IPS-20b (cell line): ENCODE measurements around the gene C21orf58.

Source experiments
- H3K27ac ChIP-seq: one replicate; pipeline ENCODE4 v1.5.1; 2013; ENCODE audit warnings: low read length
- H3K27me3 ChIP-seq: 2 replicates; pipeline ENCODE4 v1.6.1; 2013; ENCODE audit warnings: mild to moderate bottlenecking, low read length, inconsistent platforms; ENCODE audit not compliant: insufficient read depth
- H3K36me3 ChIP-seq: 2 replicates; pipeline ENCODE4 v1.6.1; 2013; ENCODE audit warnings: low read depth, mild to moderate bottlenecking, inconsistent platforms, low read length, moderate library complexity; ENCODE audit not compliant: insufficient read depth
- H3K4me1 ChIP-seq: 2 replicates; pipeline ENCODE4 v1.6.1; 2013; ENCODE audit warnings: mild to moderate bottlenecking, control low read depth, inconsistent platforms, low read length, moderate library complexity; ENCODE audit not compliant: insufficient read depth
- H3K4me3 ChIP-seq: 2 replicates; pipeline ENCODE4 v1.5.1; 2013; ENCODE audit warnings: mild to moderate bottlenecking, low read length, inconsistent platforms
- H3K9ac ChIP-seq: 2 replicates; pipeline ENCODE4 v1.6.1; 2013; ENCODE audit warnings: low read depth, mild to moderate bottlenecking, inconsistent platforms, low read length, moderate library complexity
- H3K9me3 ChIP-seq: 2 replicates; pipeline ENCODE4 v1.6.1; 2013; ENCODE audit warnings: mild to moderate bottlenecking, low read depth, low read length, inconsistent platforms; ENCODE audit not compliant: insufficient read depth

Gene C21orf58

DNA sequence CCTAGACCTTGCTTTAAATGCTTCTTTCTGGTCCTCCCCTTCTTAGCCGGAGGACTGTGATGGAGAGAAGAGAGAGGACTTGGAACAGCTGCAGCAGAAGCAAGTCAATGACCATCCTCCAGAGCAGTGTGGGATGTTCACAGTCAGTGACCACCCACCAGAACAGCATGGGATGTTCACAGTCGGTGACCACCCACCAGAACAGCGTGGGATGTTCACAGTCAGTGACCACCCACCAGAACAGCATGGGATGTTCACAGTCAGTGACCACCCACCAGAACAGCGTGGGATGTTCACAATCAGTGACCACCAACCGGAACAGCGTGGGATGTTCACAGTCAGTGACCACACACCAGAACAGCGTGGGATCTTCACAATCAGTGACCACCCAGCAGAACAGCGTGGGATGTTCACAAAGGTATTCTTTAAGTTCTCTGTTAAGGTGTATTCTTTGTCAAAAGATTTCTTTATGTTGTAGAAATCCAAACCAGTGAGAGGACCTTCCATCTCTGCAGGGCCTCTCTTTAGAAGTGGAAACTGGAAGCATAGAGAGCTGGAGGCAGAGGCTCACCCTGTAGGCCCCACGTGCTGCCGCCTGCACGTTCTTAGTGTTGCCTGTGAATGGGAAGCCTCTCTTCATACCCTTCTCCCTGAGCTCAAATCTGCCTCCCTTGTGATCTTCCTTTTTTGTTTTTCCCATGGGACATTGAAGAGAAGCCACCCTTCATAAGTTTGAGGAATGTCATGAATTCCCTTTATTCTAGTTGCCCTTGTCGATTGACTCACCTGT lies 10.9 kb upstream of the C21orf58 start:
- Histone ChIP-seq H3K4me3 (no peak overlapping the region), H3K27ac (no peak overlapping the region), H3K36me3 (peaks cover 80% of the 10 kb centered on the region), H3K9me3 (no peaks in the 10 kb centered on the region), H3K9ac (no peak overlapping the region), H3K4me1 (no peaks in the 10 kb centered on the region), H3K27me3 (no peaks in the 10 kb centered on the region)

DNA sequence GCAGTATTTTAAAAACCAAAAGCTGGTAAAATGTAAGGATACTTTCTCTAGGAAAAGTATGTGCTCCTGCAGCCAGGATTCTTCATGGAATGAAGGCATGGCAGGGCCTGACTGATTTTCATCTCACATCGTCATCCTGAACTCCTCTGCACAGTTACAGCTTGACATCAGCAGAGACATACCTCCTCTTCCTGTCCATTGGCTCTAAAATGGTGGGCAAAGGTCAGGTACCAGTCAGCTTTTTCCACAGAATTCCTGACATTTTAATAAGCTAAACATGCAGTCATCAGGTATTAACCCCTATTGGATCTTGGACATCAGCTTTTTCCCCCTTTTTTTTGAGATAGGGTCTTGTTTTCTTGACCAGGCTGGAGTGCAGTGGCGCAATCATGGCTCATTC lies 6.1 kb upstream of the C21orf58 start:
- Histone ChIP-seq H3K4me1 (no peaks in the 10 kb centered on the region), H3K9me3 (no peaks in the 10 kb centered on the region), H3K4me3 (no peak overlapping the region), H3K36me3 (peaks cover 61% of the 10 kb centered on the region), H3K9ac (no peak overlapping the region), H3K27me3 (no peaks in the 10 kb centered on the region), H3K27ac (no peak overlapping the region)

DNA sequence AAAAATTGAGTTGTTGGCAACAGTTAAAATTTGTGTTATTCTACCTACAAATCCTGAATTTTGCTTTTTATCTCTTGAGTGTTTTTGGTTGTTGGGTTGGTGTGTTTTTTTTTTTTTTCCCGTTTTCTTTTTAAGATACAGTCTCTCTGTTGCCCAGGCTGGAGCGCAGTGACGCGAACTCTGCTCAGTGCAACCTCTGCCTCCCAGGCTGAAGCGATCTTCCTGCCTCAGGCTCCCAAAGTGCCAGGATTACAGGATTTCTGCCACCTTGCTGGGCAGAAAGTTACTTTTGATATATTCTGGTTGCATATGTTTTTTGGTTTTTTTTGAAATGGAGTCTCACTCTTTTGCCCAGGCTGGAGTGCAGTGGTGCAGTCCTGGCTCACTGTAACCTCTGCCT lies 4.5 kb upstream of the C21orf58 start:
- Histone ChIP-seq H3K27ac (no peak overlapping the region), H3K9me3 (no peaks in the 10 kb centered on the region), H3K36me3 (peaks cover 54% of the 10 kb centered on the region), H3K4me1 (no peaks in the 10 kb centered on the region), H3K27me3 (no peaks in the 10 kb centered on the region), H3K9ac (no peak overlapping the region), H3K4me3 (no peak overlapping the region)

DNA sequence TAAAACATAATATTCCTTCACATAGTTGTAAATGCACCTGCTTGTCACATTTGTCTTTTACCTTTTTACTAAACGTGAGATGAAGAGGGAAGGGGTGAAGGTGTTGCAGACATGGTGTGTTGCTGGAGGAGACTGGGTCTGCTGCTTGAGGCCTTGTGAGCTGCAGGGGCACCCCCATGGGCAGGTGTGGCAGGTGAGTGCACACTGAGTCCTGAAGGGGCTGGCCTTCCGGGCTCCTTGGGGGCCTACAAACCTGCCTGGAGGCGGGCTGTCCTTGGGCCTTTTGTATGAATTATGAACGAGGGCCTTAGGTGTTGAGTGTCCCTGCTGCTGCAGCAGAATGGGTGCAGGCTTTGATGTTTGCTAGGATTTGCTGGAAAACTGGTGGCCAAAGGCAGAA lies 4.0 kb upstream of the C21orf58 start:
- Histone ChIP-seq H3K4me1 (no peaks in the 10 kb centered on the region), H3K36me3 (peaks cover 53% of the 10 kb centered on the region), H3K27ac (no peak overlapping the region), H3K4me3 (no peak overlapping the region), H3K9me3 (no peaks in the 10 kb centered on the region), H3K27me3 (no peaks in the 10 kb centered on the region), H3K9ac (no peak overlapping the region)

DNA sequence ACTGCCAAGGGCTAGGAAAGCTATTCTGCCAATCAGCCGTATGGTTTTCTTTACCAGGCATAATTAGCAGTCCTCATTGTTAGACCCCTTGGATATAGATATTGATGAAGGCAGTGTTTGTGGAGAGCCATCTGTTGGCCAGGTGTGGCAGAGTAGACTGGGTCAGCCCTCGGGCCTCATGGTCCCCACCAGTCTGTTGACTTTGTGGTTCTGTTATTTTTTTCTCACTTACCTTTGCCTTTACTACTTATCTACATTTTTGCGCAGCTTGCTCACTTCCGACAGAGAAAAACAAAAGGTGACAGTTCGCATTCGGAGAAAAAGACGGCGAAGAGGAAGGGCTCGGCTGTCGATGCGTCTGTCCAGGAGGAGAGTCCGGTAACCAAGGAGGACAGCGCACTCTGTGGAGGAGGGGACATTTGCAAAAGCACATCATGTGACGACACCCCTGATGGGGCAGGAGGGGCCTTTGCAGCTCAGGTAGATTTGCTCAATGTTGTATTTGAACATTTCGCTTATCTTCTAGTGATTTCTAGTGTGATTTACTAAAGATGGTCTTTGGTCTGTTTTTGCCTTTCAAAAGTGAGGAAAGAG lies 2.5 kb upstream of the C21orf58 start:
- Histone ChIP-seq H3K9ac (no peak overlapping the region), H3K4me3 (peak overlapping the region; percentile 61; the same call in 1 of the 2 replicates), H3K27me3 (no peaks in the 10 kb centered on the region), H3K9me3 (no peaks in the 10 kb centered on the region), H3K36me3 (peaks cover 51% of the 10 kb centered on the region), H3K4me1 (peaks cover 8% of the 10 kb centered on the region), H3K27ac (no peak overlapping the region)

DNA sequence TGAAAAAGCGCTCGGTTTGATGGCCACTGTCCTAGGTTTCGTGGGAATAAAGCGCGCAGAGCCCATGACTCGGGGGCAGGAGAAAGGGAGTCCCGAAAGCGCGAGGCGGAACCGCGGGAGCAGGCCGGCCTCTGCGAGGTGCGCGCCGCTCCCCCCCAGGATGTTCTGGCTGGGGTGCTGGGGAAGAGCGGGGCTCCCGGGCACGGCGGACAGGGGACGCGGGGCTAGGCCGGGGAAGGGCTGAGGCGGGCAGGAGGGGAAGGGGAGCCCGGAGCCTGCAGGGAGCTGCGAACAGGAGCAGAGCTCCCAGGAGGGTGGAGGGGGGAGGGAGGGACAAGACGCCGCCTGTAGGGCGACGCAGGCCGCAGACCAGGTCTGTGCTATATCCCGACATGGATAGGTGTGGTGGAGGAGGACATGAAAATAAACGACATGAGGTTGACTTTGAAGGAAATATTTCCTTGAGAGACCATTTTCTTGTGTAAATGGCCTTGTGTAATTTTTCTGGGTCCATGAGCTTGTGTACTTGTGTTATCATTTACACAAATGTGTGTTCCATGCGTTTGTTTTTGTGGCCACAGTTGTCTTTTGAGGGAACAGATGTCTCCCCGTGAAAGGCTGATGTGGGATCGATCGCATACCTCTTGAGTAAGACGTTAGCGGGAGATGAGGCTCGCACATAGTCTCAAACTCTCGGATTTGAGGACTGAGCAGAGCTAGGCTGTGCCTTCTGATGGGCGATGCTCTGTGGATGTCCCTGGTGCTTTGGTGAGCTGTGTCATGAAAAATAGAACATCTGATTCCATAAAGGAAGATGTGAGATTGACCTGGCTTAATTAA lies 1.6 kb upstream of the C21orf58 start:
- H3K27ac ChIP-seq: peak overlapping the region; percentile 85
- peaks cover 48% of the 10 kb centered on the region for H3K36me3 ChIP-seq
- no peaks in the 10 kb centered on the region for H3K9me3 ChIP-seq
- peak overlapping the region; percentile 61 for H3K4me3 ChIP-seq
- H3K9ac ChIP-seq: peak overlapping the region; percentile 87
- H3K27me3 ChIP-seq: no peaks in the 10 kb centered on the region
- H3K4me1 ChIP-seq: peaks cover 8% of the 10 kb centered on the region

DNA sequence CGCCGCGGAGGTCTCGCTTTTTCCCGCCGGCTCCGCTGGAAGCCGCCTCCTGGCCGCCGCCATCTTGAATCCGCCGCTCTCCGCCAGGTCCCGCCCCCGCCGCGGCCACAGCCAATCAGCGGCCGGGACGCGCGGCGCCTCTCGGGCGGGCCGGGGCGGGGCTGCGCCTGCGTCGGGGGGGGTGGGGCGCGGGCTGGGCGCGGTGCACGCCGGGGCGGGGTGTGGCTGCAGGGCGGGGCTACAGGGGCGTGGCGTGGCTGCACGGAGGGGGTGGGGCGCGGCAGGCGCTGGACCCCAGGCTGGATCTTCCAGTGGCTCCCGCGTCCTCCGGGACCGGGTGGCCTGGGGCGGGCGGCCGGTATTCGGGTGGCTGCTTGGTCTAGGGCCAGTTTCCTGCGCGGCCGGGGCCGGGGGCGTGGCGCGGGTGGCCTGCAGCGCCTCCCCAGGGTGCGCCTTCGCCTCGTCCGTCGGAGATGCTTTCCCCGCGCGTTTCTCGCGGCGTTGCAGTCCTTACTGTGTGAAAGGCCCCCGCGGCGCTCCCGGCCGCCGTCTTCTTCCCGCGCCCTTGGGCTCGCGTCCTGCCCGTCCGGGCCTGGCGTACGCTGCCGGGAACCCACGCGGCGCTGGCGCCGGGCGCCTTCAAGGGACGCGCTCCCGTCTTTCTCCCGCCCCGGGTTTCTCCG lies 861 bp upstream of the C21orf58 start:
- peak overlapping the region; percentile 85 for H3K27ac ChIP-seq
- H3K36me3 ChIP-seq: peaks cover 41% of the 10 kb centered on the region
- no peaks in the 10 kb centered on the region for H3K27me3 ChIP-seq
- peak overlapping the region; percentile 85 for H3K4me3 ChIP-seq
- H3K4me1 ChIP-seq: peaks cover 8% of the 10 kb centered on the region
- peak overlapping the region; percentile 98 for H3K9ac ChIP-seq
- no peaks in the 10 kb centered on the region for H3K9me3 ChIP-seq

DNA sequence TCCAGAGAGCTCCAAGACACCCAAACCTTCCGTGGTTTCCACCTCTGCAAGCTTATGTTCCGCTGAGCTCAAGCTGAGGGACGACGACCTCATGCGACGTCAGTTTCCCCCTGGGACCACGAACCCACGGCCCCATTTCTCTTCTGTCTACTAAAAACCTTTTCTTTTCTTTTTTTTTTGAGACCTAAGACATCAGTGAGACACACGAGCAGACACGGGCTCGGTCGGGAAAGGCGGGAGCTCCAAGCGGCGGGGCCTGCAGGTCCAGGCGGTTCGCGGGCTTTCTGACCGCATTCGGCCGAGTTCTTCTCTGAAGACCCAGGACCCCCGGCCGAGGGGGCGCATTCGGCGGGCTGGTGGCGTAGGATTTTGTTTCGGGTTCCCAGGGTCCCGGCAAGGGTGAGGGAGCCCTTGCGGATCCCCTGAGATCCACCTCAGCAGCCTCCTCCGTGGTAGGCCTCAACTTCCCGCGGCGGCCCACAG lies 402 bp downstream of the C21orf58 start:
- no peaks in the 10 kb centered on the region for H3K9me3 ChIP-seq
- H3K4me3 ChIP-seq: peak overlapping the region; percentile 85
- H3K36me3 ChIP-seq: peaks cover 28% of the 10 kb centered on the region
- H3K4me1 ChIP-seq: peaks cover 13% of the 10 kb centered on the region
- H3K27me3 ChIP-seq: no peaks in the 10 kb centered on the region
- peak overlapping the region; percentile 96 for H3K9ac ChIP-seq
- H3K27ac ChIP-seq: peak overlapping the region; percentile 92

DNA sequence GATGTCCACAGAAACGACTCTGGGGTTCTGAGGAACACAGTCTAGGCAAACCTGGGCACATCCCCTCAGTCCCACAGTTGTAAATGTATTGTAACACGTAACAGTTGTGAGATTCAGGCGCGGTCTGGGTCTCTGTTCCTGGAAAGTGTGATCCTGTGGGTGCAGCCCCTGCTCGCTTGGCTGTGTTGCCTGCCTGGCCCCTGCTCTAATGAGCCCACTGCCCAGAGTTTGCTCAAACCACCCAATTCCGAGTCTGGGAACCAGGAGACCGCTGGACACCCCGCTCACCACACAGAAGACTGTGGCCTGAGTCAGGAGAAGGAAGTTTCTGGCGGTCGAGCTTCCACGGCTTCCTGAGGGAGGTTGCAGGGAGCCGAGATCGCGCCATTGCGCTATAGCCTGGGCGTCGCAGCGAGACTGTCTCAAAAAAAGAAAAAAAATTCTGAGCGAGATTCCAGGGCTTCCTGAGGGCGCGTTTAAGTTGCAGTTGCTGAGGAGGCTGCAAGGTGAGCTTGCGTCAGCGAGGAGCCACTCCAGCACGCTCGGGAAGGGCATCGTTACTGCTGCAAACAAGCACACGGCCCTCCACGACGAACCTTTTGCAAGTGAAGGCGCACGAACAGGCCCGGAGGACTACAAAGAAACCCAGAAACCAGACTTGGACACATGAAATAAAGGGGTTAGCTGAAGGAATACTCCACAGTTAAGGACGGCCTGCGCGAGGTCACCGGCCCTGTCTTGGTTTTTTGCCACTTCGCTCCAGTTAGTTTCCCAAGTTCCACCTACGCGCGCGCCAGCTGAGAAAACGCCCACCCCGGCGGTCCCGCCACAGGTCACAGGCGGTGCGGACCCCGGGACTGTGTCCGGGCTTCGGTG lies 1.1 kb downstream of the C21orf58 start:
- Histone ChIP-seq H3K27me3 (no peaks in the 10 kb centered on the region), H3K36me3 (peaks cover 21% of the 10 kb centered on the region), H3K9me3 (no peaks in the 10 kb centered on the region), H3K4me1 (peaks cover 15% of the 10 kb centered on the region), H3K4me3 (peak overlapping the region; percentile 85), H3K27ac (peak overlapping the region; percentile 92), H3K9ac (peak overlapping the region; percentile 96)

DNA sequence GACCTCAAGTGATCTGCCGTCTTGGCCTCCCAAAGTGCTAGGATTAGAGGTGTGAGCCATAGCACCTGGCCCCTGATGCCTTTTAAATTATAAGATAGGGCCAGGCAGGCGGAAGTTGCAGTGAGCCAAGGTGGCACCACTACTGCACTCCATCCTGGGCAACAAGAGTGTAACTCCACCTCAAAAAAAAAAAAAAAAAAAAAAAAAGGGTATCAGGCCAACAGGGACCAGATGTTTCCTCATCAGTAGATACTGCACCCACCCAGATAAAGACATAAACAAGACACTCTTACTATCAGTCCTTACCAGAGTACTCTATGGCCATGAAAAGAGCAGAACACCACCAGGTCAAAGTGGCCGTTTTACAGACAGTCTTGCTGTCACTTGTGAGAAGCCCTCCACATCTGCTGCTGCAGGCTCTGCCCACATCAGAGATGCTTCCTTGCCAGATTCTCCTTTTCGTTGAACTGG lies 3.3 kb downstream of the C21orf58 start:
- H3K4me3 ChIP-seq: peak overlapping the region; percentile 31
- peaks cover 19% of the 10 kb centered on the region for H3K36me3 ChIP-seq
- H3K9ac ChIP-seq: no peak overlapping the region

More for the DNA sequence above, 3.3 kb downstream of the C21orf58 start:
- Histone ChIP-seq H3K4me1 (peaks cover 15% of the 10 kb centered on the region), H3K27ac (no peak overlapping the region), H3K27me3 (no peaks in the 10 kb centered on the region), H3K9me3 (no peaks in the 10 kb centered on the region)
